NCI-H1417 treated with DMSO at 0.1 percent for 48 hours (cell line): ENCODE measurements around the gene WTIP.

Experiments
- DNase-seq: peaks from one replicate; lab custom pipeline; 2025; lab: John Stamatoyannopoulos, UW

The WTIP gene

DNA sequence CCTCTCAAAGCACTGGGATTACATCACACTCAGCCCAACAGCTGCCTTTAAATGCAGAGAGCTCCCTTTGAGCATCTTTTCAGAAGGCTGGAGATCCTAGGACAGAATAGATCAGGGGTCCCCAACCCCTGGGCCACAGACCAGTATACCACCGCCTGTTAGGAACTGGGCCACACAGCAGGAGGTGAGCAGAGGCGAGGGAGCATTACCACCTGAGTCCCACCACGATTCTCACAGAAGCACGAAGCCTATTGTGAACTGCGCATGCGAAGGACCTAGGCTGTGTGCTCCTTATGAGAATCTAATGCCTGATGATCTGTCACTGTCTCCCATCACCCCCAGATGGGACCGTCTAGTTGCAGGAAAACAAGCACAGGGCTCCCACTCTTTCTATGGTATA lies 2.2 kb upstream of the WTIP start:
- DNase-seq = no peak

DNA sequence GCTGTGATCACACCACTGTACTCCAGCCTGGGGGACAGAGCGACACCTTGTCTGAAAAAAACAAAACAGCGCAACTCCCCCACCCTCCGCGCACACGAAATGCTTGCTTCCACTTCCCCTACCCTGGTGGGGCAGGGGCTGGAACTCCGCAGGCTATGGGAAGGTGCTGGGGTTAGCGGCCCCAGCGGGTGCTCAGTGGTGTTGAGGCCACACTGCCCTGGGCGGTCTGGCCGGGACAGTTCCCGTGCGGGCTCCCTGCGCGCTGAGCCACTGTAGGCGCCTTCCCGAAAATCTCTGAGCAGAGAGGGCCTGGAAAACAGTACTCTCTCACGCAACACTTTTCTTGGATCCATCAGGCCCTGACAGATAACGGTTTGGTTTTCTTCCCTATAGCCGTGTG lies 1.1 kb upstream of the WTIP start:
- no peak for DNase-seq

DNA sequence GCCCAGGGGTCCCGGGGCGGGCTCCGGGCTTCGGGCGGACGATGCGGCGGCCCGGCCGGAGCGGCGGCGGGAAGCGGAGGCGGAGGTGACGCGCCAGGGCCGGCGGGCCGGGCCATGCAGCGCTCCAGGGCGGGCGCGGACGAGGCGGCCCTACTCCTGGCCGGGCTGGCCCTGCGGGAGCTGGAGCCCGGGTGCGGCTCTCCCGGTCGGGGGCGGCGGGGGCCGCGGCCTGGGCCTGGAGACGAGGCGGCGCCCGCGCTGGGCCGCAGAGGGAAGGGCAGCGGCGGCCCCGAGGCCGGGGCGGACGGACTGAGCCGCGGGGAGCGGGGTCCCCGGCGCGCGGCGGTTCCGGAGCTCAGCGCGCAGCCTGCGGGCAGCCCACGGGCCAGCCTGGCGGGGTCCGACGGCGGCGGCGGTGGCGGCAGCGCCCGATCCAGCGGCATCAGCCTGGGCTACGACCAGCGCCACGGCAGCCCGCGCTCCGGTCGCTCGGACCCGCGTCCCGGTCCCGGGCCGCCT lies 362 bp downstream of the WTIP start:
- DNase-seq = no peak

DNA sequence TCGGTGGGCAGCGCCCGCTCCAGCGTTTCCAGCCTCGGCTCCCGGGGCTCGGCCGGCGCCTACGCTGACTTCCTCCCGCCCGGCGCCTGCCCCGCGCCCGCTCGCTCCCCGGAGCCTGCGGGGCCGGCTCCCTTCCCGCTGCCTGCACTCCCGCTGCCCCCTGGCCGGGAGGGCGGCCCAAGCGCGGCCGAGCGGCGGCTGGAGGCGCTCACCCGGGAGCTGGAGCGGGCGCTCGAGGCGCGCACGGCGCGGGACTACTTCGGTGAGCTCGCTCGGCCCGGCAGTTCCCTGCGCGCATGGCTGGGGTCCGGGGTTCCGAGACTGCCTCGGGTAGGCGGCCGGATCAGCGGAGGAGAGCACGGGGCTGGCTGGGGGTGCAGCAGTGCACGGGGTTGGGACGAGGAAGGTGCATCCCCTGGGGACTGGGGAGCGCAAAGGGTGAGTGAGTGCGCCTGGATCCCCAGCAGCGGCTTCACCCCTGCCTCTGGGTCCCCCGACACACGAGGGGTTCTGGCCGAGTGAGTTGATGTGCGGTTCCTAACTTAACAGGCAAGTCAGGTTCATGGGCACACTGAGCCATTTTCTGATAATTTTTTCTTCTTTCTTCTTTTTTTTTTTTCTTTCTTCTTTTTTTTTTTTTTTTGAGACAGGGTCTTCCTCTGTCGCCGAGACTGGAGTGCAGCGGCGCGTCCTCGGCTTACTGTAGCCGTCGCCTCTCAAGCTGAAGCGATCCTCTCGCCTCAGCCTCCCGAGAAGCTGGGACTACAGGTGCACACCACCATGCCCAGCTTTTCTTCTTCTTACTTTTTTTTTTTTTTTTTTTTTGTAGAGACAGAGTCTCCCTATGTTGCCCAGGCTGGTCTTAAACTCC lies 1.1 kb downstream of the WTIP start:
- DNase-seq = no peak

DNA sequence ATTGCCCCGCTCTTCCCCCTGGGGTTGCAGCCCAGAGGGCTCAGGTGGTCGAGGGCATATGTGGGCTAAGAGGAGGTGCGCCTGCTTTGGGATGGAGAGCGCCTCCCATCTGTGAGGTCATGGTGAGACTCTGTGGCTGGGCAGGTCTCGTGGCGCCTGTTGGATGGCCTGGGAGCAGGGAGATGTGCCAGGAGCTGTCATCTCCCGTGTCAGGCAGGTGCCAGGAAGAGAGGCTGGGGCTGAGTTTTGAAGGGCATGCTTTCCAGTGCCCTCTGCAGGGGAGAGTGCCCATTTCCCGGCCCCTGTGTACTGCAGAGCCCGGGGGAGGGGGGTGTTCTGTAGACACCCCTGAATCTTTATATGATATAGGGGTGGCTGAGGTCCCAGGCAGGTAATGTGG lies 2.8 kb downstream of the WTIP start:
- DNase-seq = no peak

DNA sequence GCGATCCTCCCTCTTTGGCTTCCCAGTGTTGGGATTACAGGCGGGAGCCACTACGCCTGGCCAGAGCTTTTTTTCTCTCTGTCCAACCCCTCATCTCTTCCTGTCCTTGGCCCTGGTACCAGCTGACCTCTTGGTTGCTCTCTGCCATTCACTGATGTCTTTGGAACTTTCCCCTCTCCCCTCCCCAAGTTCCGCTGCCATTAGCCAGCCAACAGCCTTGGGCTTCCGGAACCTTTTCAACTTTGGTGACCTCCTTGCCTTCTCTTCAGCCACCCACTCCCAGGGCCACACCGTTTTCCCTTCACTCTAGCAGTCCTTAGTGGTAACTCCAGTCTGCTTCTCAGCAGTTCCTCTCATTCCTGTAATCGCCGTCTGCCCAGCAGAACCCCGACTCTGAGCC lies 4.3 kb downstream of the WTIP start:
- DNase-seq = no peak

DNA sequence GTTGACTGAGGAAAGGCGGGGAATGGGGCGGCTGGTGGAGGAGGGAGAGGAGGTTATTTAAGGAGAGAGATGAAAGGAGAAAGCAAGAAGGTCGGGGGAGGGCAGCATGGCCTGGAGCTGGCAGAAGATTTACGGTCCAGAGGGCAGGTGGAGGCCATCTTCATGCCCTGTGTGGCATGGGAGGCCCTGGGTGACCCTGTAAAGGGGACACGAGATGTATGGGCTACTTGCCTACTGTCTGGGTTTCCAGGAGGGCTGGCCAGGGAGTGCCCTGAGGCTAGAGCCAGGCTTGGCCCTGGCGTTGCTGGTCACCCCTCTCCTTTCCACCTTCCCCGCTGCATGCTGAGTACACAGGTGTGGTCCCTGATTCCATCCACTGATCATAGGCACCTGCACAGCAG lies 6.1 kb downstream of the WTIP start:
- DNase-seq = no peak

DNA sequence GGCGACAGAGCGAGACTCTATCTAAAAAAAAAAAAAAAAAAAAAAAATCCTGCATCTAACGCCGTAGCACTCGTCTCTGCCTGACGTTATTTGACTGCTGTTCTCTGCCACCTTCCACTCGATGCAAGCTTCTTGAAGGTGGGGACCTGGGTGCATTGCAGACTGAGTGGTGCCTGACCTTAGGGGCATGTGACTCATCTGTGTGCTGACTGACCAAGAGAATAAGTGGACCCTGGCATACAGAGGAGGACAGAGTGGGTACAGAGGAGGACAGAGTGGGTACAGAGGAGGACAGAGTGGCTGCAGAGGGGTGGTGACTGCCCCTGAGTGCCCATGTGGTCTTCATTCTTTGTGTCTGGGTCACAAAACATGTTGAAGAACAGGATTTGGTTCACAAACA lies 7.6 kb downstream of the WTIP start:
- DNase-seq = no peak

DNA sequence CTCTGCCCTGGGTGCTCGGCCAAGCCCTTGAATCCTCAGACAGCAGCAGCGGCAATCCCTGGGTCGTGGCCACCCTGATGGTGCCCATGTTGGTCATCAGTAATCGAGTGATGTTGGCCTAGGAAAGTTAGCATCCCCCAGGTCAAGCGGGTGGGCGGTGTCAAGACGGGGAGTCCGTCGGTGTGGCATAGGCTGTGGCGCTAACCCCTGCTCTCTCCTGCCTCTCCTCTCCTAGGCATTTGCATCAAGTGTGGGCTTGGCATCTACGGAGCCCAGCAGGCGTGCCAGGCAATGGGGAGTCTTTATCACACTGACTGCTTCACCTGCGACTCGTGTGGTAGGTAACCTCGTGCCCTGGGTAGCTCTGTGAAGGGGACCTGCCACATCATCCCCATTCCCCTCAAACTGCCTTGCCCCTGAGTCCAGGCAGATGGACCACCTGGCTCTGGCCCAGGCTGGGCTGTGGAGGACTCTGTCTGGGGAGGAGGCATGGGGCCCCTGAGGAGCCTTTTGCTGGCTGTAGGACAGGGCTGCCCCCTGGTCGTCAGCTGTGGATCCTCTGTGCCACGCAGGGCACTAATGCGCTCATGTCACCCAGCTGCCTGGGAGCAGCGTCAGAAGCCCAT lies 8.7 kb downstream of the WTIP start:
- no peak for DNase-seq

DNA sequence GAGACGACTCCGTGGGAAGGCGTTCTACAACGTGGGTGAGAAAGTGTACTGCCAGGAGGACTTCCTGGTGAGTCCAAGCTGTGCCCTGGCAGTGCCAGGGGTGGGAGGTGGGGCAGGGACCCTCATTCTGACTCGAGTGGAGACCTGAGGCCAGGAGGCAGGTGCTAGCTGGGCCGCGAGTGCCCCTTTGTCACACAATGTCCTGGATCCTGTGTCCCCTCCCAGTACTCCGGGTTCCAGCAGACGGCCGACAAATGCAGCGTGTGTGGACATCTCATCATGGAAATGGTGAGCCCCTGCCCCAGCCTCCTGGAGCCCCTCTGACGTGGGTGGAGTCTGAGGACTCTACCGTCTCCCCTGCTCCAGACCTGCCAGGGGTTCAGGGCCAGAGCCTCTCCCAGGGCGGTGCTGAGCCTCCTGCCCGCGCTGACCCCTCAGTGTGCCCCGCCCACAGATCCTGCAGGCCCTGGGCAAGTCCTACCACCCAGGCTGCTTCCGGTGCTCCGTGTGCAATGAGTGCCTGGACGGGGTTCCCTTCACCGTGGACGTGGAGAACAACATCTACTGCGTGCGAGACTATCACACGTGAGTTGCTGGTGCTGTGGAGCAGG lies 11.6 kb downstream of the WTIP start:
- no peak for DNase-seq

DNA sequence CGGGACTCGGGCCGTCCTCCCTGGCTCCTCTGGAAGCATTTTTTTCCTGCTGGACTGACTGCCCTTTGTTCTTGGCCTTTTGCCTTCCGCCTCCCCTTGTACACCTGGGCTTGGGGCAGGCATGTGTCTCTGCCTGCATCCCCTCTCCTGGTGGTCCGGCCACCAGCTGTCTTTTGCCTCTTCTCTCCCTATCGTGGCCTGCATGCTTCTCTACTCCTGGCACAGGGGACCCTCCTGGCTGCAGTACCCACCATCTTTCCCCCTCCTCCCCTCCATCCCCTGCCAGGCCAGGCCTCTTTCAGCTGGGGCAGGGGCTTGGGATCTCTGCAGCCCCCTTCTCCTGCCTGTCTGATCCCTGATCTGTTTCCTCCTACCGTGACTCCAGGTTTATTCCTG lies 12.1 kb downstream of the WTIP start:
- DNase-seq = no peak

DNA sequence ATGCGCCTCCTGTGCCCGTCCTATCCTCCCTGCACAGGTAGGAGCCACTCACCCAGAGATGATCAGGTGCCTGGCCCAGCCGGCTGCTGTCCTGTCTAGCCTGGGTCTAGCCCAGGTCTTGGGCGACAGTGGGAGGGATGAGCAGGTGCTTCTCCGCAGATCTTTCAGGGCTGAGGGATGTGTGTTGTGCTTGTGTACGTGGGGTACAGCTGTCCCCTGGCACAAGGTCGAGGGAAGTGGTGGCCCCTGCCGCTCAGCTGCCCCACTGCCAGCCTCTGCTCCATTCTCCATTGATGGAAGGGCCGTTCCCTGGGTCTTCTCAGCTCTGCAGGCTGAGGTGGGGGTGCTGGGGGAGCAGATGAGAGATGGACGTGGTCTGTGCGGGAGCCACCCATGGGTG lies 13.0 kb downstream of the WTIP start:
- DNase-seq = no peak

DNA sequence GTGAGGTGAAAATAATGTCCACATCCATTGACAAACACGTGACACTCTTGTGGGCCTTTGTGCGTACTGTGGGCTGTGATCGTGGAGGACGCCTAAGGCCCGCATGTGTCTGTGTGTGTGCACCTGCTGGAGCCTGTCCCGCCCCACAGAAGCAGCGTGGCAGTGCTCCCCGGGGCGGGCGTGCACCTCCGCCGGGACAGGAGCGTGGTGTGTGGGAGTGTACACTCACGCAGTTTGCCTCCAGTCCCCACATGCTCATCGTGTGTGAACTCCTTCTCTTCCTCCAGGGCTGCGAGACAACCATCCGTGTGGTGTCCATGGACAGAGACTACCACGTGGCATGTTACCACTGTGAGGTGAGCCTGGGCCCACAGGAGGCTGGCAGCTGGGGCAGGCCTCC lies 13.9 kb downstream of the WTIP start:
- DNase-seq = no peak

DNA sequence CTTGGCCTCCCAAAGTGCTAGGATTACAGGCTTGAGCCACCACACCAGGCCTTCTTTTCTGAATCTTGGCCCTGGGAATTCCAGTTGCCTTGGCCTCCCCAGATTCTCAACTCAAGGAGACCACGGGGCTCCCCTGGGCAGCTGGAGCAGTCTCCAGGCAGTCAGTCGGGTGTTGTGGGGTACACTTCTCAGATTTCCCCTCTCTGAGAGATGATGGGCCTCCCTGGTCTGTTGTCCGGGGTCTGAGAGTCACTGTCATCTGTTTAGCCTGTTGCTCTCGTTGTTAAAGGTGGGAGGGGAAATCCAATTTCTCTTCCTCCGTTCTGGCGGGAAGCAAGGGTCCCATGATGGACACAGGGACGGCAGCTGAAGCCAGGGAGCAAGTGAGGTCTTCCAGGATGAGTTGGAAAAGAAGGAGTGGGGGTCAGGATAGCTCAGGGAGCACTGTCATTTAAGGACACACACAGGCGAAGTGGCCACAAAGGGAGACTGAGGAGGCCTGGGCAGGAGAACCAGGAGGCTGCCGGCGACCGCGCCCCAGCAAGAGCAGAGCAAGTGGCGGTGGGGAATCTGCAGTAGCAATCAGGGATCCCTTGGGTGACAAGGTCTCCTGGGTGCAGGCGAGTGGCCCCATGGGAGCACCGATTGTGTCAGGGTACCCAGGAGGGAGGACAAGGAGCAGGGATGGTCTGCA lies 15.7 kb downstream of the WTIP start:
- DNase-seq = no peak

DNA sequence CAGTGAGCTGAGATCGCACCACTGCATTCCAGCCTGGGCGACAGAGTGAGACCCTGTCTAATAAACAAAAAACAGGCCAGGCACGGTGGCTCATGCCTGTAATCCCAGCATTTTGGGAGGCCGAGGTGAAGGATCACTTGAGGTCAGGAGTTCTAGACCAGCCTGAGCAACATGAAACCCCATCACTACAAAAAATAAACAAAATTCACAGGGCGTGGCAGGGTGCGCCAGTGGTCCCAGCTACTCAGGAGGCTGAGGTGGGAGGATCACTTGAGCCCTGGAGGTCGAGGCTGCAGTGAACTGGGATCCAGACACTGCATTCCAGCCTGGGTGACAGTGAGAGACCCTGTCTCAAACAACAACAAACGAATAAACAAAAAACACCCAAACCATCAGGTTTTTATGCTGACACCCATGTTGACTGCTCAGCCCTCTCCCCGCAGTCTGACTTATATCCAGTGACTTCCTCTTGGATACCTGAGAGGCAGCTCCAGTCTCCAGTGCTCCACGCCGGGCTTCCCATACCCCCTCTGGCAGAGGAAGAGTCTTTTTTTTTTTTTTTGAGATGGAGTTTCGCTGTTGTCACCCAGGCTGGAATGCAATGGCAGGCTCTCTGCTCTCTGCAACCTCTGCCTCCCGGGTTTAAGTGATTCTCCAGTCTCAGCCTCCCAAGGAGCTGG lies 17.7 kb downstream of the WTIP start:
- no peak for DNase-seq

DNA sequence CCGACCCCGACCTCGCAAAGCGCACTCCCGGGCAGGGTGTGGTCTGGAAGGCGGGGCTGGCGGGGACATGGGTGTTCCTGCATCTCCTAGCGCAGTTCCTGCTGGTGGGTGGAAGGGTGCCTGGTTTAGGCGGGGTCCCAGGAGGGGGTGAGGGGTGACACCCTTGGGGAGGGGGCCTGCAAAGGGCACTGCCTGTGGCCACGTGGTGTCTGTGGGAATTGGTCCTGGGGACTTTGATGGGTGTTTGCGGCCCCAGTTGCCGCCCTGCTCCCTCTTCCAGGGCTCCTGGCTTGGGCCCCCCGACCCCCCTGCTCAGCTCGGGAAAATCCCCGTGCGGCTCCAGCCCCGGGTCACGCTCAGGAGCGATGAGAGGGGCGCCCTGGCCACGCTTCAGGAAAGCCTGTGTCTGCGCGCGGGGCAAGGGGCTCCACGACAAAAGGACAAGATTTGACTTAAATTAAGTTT lies 19.1 kb downstream of the WTIP start:
- DNase-seq = no peak

DNA sequence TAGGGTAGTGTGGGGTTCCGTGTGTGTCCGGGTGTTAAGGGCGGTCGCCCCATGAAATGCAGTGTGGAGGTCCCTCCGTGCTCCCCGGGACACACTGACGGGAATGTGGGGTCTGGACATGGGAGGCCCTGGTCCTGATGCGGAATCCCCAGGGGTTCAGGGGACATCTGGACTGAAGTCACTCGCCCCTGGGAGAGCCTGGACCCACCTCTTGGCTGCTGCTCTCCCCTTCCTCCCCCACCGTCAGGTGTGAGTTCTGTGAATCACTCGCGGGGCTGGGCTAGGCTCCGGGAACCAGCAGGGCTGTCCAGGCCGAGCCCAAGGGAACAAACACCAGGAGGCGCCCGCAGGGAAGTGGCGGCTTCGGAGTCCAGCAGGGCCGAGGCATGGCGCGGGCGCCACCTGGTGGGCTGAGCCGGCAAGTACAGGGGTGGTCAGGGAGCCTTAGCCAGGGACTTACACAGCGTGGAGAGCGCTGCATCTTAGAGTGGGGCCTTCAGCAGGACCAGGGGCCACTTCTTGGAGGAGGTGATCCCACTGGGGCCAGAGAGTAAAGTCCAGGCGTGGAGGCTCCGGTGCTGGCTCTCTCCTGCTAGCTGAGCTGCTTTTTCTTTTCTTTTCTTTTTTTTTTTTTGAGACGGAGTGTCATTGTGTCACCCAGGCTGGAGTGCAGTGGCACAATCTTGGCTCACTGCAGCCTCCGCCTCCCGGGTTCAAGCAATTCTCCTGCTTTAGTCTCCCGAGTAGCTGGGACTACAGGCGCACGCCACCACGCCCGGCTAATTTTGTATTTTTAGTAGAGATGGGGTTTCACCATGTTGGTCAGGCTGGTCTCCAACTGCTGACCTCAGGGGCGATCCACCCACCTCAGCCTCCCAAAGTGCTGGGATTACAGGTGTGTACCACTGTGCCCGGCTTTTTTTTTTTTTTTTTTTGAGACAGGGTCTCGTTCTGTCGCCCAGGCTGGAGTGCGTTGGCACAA lies 20.1 kb downstream of the WTIP start:
- DNase-seq = peak; percentile 57

DNA sequence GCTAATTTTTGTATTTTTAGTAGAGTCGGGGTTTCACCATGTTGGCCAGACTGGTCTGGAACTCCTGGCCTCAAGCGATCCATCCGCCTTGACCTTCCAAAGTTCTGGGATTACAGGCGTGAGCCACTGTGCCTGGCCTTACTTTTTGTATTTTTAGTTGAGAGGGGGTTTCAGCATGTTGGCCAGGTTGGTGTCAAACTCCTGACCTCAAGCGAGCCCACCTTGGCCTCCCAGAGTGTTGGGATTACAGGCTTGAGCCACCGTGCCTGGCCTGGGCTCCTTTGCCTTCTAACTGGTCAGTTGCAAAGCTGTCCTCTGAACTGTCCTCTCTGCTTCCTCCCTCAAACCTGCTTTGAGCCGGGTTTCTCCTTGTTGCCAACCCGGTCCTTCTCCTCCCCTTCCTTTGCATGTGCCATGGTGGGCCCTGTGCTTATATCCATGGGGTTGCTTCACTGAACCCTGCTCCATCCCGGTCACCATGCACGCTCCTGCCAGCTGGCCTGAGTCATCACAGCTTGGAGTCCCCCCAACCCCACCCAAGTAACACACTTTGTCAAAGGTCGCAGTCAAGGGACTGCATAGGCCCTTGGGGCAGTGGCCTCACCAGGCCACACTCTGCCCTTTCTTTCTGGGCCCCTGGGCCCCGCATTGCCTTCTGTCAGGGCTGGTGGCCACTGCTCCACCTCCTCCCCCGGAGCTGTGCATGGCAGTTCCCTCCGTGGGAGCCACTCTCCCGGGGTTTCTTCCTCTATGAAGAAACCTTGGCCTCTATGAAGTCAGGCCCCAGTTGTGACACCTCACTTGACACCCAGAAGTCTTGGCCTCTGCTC lies 21.2 kb downstream of the WTIP start:
- DNase-seq = no peak

DNA sequence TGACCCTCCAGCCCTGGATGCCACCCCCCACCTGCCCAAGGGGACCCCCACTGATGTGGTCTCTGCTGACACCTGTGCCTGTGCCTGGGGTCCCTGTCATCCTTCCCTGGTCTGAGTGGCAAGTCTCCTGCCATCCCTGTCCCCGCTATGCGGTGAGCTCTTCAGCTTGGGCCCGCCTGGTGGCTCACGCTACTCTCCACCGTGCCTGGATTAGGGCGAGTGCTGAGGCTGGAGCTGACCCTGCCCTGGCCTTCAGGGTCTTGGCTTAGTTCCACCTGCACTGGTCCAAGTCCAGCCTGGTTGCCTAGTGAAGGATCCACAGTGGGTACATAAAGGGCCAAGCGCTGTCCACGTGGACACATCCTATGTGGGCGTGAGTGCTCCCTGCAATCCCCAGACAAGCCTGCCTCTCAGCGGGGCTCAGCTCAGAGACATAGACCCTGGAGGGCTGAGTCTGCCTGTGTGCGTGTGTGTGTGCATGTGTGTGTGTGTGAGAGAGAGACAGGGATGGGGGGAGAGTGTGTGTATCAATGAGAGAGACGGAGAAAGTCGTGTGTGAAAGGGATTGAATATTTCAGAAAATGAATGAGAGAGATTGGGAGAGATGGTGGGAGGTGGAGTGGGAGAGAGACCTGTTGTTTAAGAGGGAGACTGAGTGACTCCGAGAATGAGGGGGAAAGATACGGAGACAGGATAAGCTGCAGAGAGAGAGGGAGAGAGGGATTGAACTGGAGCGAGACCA lies 22.1 kb downstream of the WTIP start:
- no peak for DNase-seq
